WERI-Rb-1 (cell line): Measurements from ENCODE around the gene DUSP23.

Source experiments
- DNase-seq: peaks from one replicate; pipeline ENCODE4 v3.0.0-alpha.2; 2020
- H3K27ac ChIP-seq: fragments of 250-450 bp; sonication (Bioruptor Pico); 2 replicates; pipeline ENCODE4 v1.5.1; 2020; ENCODE audit warnings: mild to moderate bottlenecking, moderate library complexity
- H3K27me3 ChIP-seq: fragments of 250-450 bp; sonication (Bioruptor Pico); 2 replicates; pipeline ENCODE4 v1.5.1; 2021; ENCODE audit warnings: mild to moderate bottlenecking, low read depth, moderate library complexity; ENCODE audit not compliant: insufficient read depth, severe bottlenecking
- H3K36me3 ChIP-seq: fragments of 250-450 bp; sonication (Bioruptor Pico); 2 replicates; pipeline ENCODE4 v1.5.1; 2020; ENCODE audit warnings: mild to moderate bottlenecking, moderate library complexity
- H3K4me3 ChIP-seq: 2 replicates; pipeline ENCODE4 v1.5.1; 2011; ENCODE audit warnings: low read depth, mild to moderate bottlenecking, control low read depth, low read length
- H3K9me3 ChIP-seq: fragments of 250-450 bp; sonication (Bioruptor Pico); 2 replicates; pipeline ENCODE4 v1.5.1; 2021; ENCODE audit warnings: mild to moderate bottlenecking, moderate library complexity; ENCODE audit not compliant: severe bottlenecking
- TF ChIP-seq, protein P1 (sequence below): IDR thresholded peaks from 2 replicates; pipeline ENCODE4 v1.5.1; 2011; ENCODE audit warnings: low read depth, mild to moderate bottlenecking, control low read depth, inconsistent platforms, low read length

DUSP23 gene

GRCh38 chr1:159775716-159776115 is 5.0 kb upstream of the DUSP23 start:
- H3K27me3 ChIP-seq = peaks cover 99% of the 10 kb centered on the region
- no peak for DNase-seq
- H3K4me3 ChIP-seq = no peak overlapping the region
- peaks cover 4% of the 10 kb centered on the region for H3K9me3 ChIP-seq
- TF ChIP-seq, protein P1, sequence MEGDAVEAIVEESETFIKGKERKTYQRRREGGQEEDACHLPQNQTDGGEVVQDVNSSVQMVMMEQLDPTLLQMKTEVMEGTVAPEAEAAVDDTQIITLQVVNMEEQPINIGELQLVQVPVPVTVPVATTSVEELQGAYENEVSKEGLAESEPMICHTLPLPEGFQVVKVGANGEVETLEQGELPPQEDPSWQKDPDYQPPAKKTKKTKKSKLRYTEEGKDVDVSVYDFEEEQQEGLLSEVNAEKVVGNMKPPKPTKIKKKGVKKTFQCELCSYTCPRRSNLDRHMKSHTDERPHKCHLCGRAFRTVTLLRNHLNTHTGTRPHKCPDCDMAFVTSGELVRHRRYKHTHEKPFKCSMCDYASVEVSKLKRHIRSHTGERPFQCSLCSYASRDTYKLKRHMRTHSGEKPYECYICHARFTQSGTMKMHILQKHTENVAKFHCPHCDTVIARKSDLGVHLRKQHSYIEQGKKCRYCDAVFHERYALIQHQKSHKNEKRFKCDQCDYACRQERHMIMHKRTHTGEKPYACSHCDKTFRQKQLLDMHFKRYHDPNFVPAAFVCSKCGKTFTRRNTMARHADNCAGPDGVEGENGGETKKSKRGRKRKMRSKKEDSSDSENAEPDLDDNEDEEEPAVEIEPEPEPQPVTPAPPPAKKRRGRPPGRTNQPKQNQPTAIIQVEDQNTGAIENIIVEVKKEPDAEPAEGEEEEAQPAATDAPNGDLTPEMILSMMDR = no peak
- H3K27ac ChIP-seq = no peak overlapping the region
- no peaks in the 10 kb centered on the region for H3K36me3 ChIP-seq

DNA sequence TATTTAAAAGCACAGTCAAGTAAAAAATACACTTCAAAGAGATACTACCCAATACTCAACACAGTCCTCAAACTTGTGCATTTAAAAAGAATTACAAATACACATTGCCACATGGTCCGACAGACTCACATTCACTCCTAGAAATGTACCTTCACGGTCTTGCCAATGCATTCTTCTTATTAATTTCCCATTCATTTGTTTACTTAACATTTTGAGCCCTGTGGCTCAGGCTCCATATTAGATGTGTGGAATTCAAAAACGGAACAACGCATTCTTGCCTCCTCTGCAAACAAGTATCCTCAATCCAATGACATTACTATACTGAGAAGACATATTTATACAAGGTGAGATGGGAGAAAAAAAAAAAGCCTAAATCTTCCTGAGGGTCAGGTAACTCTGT is 2.5 kb upstream of the DUSP23 start:
- Histone ChIP-seq H3K36me3 (no peaks in the 10 kb centered on the region), H3K9me3 (peaks cover 16% of the 10 kb centered on the region), H3K27ac (no peak overlapping the region), H3K4me3 (no peak overlapping the region), H3K27me3 (peaks cover 99% of the 10 kb centered on the region)
- TF ChIP-seq, protein P1 = no peak
- DNase-seq = no peak

DNA sequence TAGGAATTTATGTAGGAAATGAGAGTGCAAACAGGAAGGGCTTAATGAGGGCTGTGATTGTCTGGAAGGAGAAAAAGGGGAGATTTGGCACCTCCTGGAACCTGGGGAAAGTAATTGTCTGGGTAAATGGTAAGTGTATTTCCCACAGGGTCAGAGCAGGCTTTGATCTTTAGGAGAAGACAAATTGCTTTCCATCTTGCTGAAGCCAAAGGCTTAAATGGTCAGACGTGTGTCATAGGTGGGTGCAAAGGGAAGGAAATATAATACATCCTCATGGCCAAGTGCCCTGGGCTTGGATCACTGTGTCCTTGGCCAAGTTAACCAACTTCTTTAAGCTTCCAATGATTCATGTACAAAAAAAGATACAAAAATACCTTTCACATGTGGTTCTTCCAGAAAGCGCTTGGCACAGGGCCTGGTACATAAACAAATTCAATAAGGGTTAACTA is 1.3 kb upstream of the DUSP23 start:
- TF ChIP-seq, protein P1 = no peak
- Histone ChIP-seq H3K27me3 (peaks cover 99% of the 10 kb centered on the region), H3K4me3 (no peak overlapping the region), H3K9me3 (peaks cover 16% of the 10 kb centered on the region), H3K27ac (no peak overlapping the region), H3K36me3 (no peaks in the 10 kb centered on the region)
- DNase-seq = no peak

DNA sequence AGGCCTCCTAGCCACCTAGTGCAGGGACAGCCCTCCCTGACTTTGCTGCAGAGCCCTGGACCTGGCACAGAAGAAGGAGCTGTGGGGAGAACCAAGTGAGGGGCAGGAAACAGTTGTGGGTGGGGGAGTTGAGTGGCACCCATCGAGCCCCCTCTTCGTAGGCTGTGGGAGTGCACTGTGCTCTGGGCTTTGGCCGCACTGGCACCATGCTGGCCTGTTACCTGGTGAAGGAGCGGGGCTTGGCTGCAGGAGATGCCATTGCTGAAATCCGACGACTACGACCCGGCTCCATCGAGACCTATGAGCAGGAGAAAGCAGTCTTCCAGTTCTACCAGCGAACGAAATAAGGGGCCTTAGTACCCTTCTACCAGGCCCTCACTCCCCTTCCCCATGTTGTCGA is 1.2 kb downstream of the DUSP23 start:
- peaks cover 99% of the 10 kb centered on the region for H3K27me3 ChIP-seq
- H3K4me3 ChIP-seq = no peak overlapping the region
- no peaks in the 10 kb centered on the region for H3K36me3 ChIP-seq
- no peak overlapping the region for H3K27ac ChIP-seq
- TF ChIP-seq, protein P1 = no peak
- H3K9me3 ChIP-seq = peaks cover 16% of the 10 kb centered on the region
- no peak for DNase-seq

DNA sequence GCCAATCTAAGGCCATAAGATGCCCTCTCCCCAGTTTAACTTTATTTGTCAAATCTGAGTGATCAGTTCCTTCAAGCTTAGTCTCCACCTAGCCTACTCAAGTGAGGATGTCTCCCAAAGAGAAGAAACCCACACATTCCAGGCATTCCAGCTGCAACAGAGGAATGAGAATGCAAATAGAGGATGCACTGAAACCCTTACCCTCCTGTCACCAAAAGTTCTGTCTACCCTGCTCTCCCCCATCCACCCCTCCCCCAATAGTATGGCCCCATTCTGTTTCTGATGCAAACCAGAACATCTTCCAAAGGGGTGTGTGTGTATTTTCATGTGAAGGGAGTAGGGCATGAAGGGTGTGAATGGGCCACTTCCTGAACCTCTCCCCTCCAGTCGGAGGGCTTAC is 3.0 kb downstream of the DUSP23 start:
- no peak overlapping the region for H3K4me3 ChIP-seq
- no peak overlapping the region for H3K27ac ChIP-seq
- H3K27me3 ChIP-seq = peaks cover 100% of the 10 kb centered on the region
- no peaks in the 10 kb centered on the region for H3K36me3 ChIP-seq
- no peak for DNase-seq
- TF ChIP-seq, protein P1 = no peak
- peaks cover 16% of the 10 kb centered on the region for H3K9me3 ChIP-seq

- Histone ChIP-seq H3K9me3 (peaks cover 5% of the 10 kb centered on the region), H3K27me3 (peaks cover 97% of the 10 kb centered on the region), H3K36me3 (no peaks in the 10 kb centered on the region), H3K27ac (no peak overlapping the region), H3K4me3 (no peak overlapping the region)
- no peak for DNase-seq
- TF ChIP-seq, protein P1 = no peak
Measured at GRCh38 chr1:159786465-159786864, 5.7 kb downstream of the DUSP23 start.
